Naive thymus-derived CD4-positive, alpha-beta T cell (primary cell): ENCODE results near the gene P3H3. TPM values are rescaled to one million over a fixed set of nuclear protein-coding genes. Genes with fewer than 3 reads are reported as not detected.
"Not testable (repeated sequence)": the region's sequence is repeated elsewhere in the genome, so short reads cannot be mapped to it uniquely, and the experiment has no call there.

Experiments
- ATAC-seq: fragments of 150-1000 bp; cut with Tn5 transposase; 2 replicates; pipeline ENCODE4 v1.10.0; 2021; ENCODE audit warnings: mild to moderate bottlenecking, moderate library complexity
- CTCF ChIA-PET: fragments of 350-600 bp; sonication (Branson Sonifier 250); formaldehyde crosslinking; loops from one replicate; lab custom pipeline; 2021; ENCODE audit warnings: antibody characterized with exemption; lab: Charles Lee
- POLR2A ChIA-PET: fragments of 350-600 bp; sonication (Branson Sonifier 250); formaldehyde crosslinking; loops from one replicate; lab custom pipeline; 2021; ENCODE audit warnings: antibody characterized with exemption, inconsistent platforms; lab: Charles Lee
- DNase-seq, 9 donors: peaks; one replicate each; pipeline versions ENCODE4 v3.0.0 to v3.0.0-alpha.2; 2020 to 2022; ENCODE audit warnings: mixed read lengths in 1 of 9
- H3K27ac ChIP-seq: one replicate; pipeline ENCODE4 v1.7.0; 2013; ENCODE audit warnings: mild to moderate bottlenecking, low read depth, low read length, moderate library complexity
- H3K27me3 ChIP-seq, 2 donors: one replicate each; pipeline ENCODE4 v1.7.0; 2013; ENCODE audit warnings: low read length in 2 of 2, mild to moderate bottlenecking in 2 of 2, moderate library complexity in 2 of 2; ENCODE audit not compliant: control insufficient read depth in 2 of 2, insufficient read depth in 2 of 2
- H3K36me3 ChIP-seq, 3 experiments: 1 replicate in 2 of 3; 2 replicates in 1 of 3; pipeline ENCODE4 v1.7.0; 2013; ENCODE audit warnings: low read length in 3 of 3, mild to moderate bottlenecking in 3 of 3, moderate library complexity in 1 of 3; ENCODE audit not compliant: insufficient read depth in 3 of 3, control insufficient read depth in 2 of 3
- H3K4me1 ChIP-seq, 2 donors: one replicate each; pipeline ENCODE4 v1.7.0; 2013; ENCODE audit warnings: low read length in 2 of 2, mild to moderate bottlenecking in 2 of 2, moderate library complexity in 1 of 2; ENCODE audit not compliant: control insufficient read depth in 2 of 2, insufficient read depth in 2 of 2
- H3K4me3 ChIP-seq: 2 replicates; pipeline ENCODE4 v1.7.0; 2013; ENCODE audit warnings: mild to moderate bottlenecking, low read length
- H3K9me3 ChIP-seq, 3 experiments: 1 replicate in 2 of 3; 2 replicates in 1 of 3; pipeline ENCODE4 v1.7.0; 2013; ENCODE audit warnings: low read length in 3 of 3; ENCODE audit not compliant: control insufficient read depth in 2 of 3
- H3K27ac Mint-ChIP-seq, 9 donors: one replicate each; pipeline ENCODE4 v1.8.0; 2020 to 2022; ENCODE audit warnings: mixed read lengths in 9 of 9, mild to moderate bottlenecking in 8 of 9, moderate library complexity in 5 of 9, inconsistent platforms in 2 of 9
- H3K27me3 Mint-ChIP-seq, 5 donors: one replicate each; pipeline ENCODE4 v1.8.0; 2021 to 2022; ENCODE audit warnings: mixed read lengths in 5 of 5, mild to moderate bottlenecking in 1 of 5
- H3K36me3 Mint-ChIP-seq, 5 donors: one replicate each; pipeline ENCODE4 v1.8.0; 2020 to 2022; ENCODE audit warnings: mixed read lengths in 5 of 5, mild to moderate bottlenecking in 3 of 5, inconsistent platforms in 1 of 5
- H3K4me1 Mint-ChIP-seq, 7 donors: one replicate each; pipeline ENCODE4 v1.8.0; 2020 to 2022; ENCODE audit warnings: mixed read lengths in 7 of 7, mild to moderate bottlenecking in 3 of 7, inconsistent platforms in 1 of 7
- H3K4me3 Mint-ChIP-seq, 10 donors: one replicate each; pipeline ENCODE4 v1.8.0; 2020 to 2022; ENCODE audit warnings: mild to moderate bottlenecking in 10 of 10, mixed read lengths in 10 of 10, moderate library complexity in 6 of 10, inconsistent platforms in 2 of 10
- H3K9me3 Mint-ChIP-seq, 11 donors: one replicate each; pipeline ENCODE4 v1.8.0; 2020 to 2022; ENCODE audit warnings: mixed read lengths in 11 of 11, mild to moderate bottlenecking in 4 of 11, inconsistent platforms in 1 of 11, moderate library complexity in 1 of 11
- intact Hi-C, 2 donors: fragments of 100-400 bp; cut with micrococcal nuclease; formaldehyde crosslinking; loops; one replicate each; pipeline ENCODE4 v1.15.1; 2023
- polyA plus RNA-seq, 2 donors: library from polyadenylated mRNA; unstranded; fragments of 300-500 nt; fragmentation: Illumina TruSeq; gene quantifications; one replicate each; pipeline ENCODE4 v1.2.3, GENCODE V29; 2021
- total RNA-seq, 6 experiments: library from RNA in 5 of 6; stranded (reverse) in 5 of 6; gene quantifications; 1 replicate in 5 of 6; 2 replicates in 1 of 6; pipeline ENCODE4 v1.2.3 and lab custom pipeline; 2021 to 2026

P3H3 gene
- total and polyA plus RNA-seq, 7 experiments from 2014 or later, result 1.5 to 18.2 (median 4.1) TPM

- H3K4me1 ChIP-seq, result peaks cover 39 to 42% of the 10 kb centered on the region in 2 donors
- no peaks in the 10 kb centered on the region for H3K9me3 ChIP-seq
- intact Hi-C loops, result loop anchor here (1.0 to 5.0 kb wide), 16 partner anchors 45 to 1828 kb away; partner anchors contain the start of genes C1R (in 2 of the 2), C12orf57 (in 1 of the 2), C1RL (in 1 of the 2) and ENO2 (in 1 of the 2)
- ATAC-seq (peak; percentile 16), DNase-seq (peak; percentile 72 to 89 (median 81))
- Mint-ChIP-seq H3K27ac (peak overlapping the region; percentile 74 to 90 (median 80)), H3K9me3 (no peaks in the 10 kb centered on the region), H3K27me3 (no peaks in the 10 kb centered on the region), H3K4me1 (peaks cover 36 to 59% (median 48%) of the 10 kb centered on the region in 7 donors), H3K4me3 (peak overlapping the region; percentile 87 to 93 (median 89)), H3K36me3 (peaks cover 0 to 52% (median 9%) of the 10 kb centered on the region in 5 donors)
- ChIA-PET CTCF (interaction anchor here (0.6 to 6.9 kb wide), 27 partner anchors 9 to 243 kb away, joined by 3 to 45 read pairs (median 4); partner anchors contain the start of genes C12orf57, C1RL, CDCA3 and ENO2), POLR2A (interaction anchor here (0.6 to 6.5 kb wide), 26 partner anchors 8 to 436 kb away, joined by 3 to 90 read pairs (median 4); partner anchors contain the start of genes C12orf57, CDCA3, MLF2 and P3H3)
- no peaks in the 10 kb centered on the region for H3K27me3 ChIP-seq
- peaks cover 0 to 43% (median 6%) of the 10 kb centered on the region in 3 experiments for H3K36me3 ChIP-seq
- H3K27ac ChIP-seq, result peak overlapping the region; percentile 82
- no peak overlapping the region for H3K4me3 ChIP-seq
Measured at GRCh38 chr12:6869049-6870021, 41.1 kb downstream of the P3H3 start.

GRCh38 chr12:6870304-6870703 is 42.1 kb downstream of the P3H3 start:
- not testable (repeated sequence) for H3K27me3 Mint-ChIP-seq, H3K9me3 Mint-ChIP-seq, H3K4me3 ChIP-seq, ATAC-seq, H3K9me3 ChIP-seq, DNase-seq, H3K27me3 ChIP-seq
- Mint-ChIP-seq H3K27ac (peak overlapping the region in 8 of 9 donors; percentile 40 to 94 (median 66)), H3K4me3 (peak overlapping the region in 8 of 10 donors; percentile 14 to 95 (median 60)), H3K4me1 (peaks cover 36 to 62% (median 53%) of the 10 kb centered on the region in 7 donors), H3K36me3 (peaks cover 0 to 49% (median 5%) of the 10 kb centered on the region in 5 donors)
- H3K4me1 ChIP-seq, result peaks cover 39 to 42% of the 10 kb centered on the region in 2 donors
- POLR2A ChIA-PET, result interaction anchor here (0.6 to 4.4 kb wide), 5 partner anchors 9 to 75 kb away, joined by 3 to 46 read pairs (median 4); partner anchors contain the start of genes C12orf57, RNU7-1 and USP5
- CTCF ChIA-PET, result interaction anchor here (0.5 to 6.9 kb wide), 12 partner anchors 15 to 238 kb away, joined by 3 to 45 read pairs (median 5); partner anchors contain the start of genes C12orf57, C1RL, CDCA3 and RNU7-1
- peak overlapping the region; percentile 77 for H3K27ac ChIP-seq
- peaks cover 3 to 33% (median 6%) of the 10 kb centered on the region in 3 experiments for H3K36me3 ChIP-seq
- intact Hi-C loops, result loop anchor here in 1 of 2 donors (5.0 kb wide), 2 partner anchors 378 to 1827 kb away; partner anchors contain the start of genes MRPL51, NCAPD2 and RIMKLB

GRCh38 chr12:6871052-6871957 is 43.1 kb downstream of the P3H3 start:
- no peak for ATAC-seq
- H3K27me3 Mint-ChIP-seq, result no peaks in the 10 kb centered on the region

GRCh38 chr12:6872073-6873048 is 44.2 kb downstream of the P3H3 start:
- DNase-seq, result peak; percentile 66 to 92 (median 79)
- H3K36me3 ChIP-seq, result peaks cover 3 to 32% (median 6%) of the 10 kb centered on the region in 3 experiments
- intact Hi-C loops, result loop anchor here (1.0 to 5.0 kb wide), 21 partner anchors 19 to 1825 kb away; partner anchors contain the start of genes EMG1 (in 2 of the 2), ENO2 (in 2 of the 2), LPCAT3 (in 2 of the 2) and LRRC23 (in 2 of the 2)
- peaks cover 35 to 36% of the 10 kb centered on the region in 2 donors for H3K4me1 ChIP-seq
- peak overlapping the region; percentile 77 for H3K27ac ChIP-seq
- ChIA-PET POLR2A (interaction anchor here (0.5 to 4.6 kb wide), 43 partner anchors 8 to 317 kb away, joined by 3 to 70 read pairs (median 4); partner anchors contain the start of genes C12orf57, CD4, CDCA3 and ENO2), CTCF (interaction anchor here (0.6 to 6.9 kb wide), 34 partner anchors 9 to 241 kb away, joined by 3 to 45 read pairs (median 4); partner anchors contain the start of genes C12orf57, C1RL, CDCA3 and LRRC23)
- H3K27me3 ChIP-seq, result no peaks in the 10 kb centered on the region
- H3K27me3 Mint-ChIP-seq, result no peaks in the 10 kb centered on the region
- H3K4me3 ChIP-seq, result peak overlapping the region; percentile 98
- peaks cover 0 to 48% (median 3%) of the 10 kb centered on the region in 5 donors for H3K36me3 Mint-ChIP-seq
- ATAC-seq, result peak; percentile 61
- H3K4me1 Mint-ChIP-seq, result peaks cover 37 to 62% (median 51%) of the 10 kb centered on the region in 7 donors
- peak overlapping the region; percentile 74 to 94 (median 88) for H3K27ac Mint-ChIP-seq
- H3K9me3 ChIP-seq, result no peaks in the 10 kb centered on the region
- H3K4me3 Mint-ChIP-seq, result peak overlapping the region; percentile 87 to 95 (median 91)
- H3K9me3 Mint-ChIP-seq, result no peaks in the 10 kb centered on the region

More at GRCh38 chr12:6871052-6871957, 43.1 kb downstream of the P3H3 start:
- Mint-ChIP-seq H3K27ac (peak overlapping the region; percentile 74 to 94 (median 88)), H3K4me3 (peak overlapping the region; percentile 87 to 95 (median 91)), H3K9me3 (no peaks in the 10 kb centered on the region), H3K36me3 (peaks cover 0 to 45% (median 3%) of the 10 kb centered on the region in 5 donors), H3K4me1 (peaks cover 37 to 62% (median 53%) of the 10 kb centered on the region in 7 donors)
- peak overlapping the region; percentile 77 for H3K27ac ChIP-seq
- no peaks in the 10 kb centered on the region for H3K27me3 ChIP-seq
- H3K9me3 ChIP-seq, result no peaks in the 10 kb centered on the region
- ChIA-PET CTCF (interaction anchor here (0.6 to 6.9 kb wide), 12 partner anchors 8 to 237 kb away, joined by 3 to 45 read pairs (median 12); partner anchors contain the start of genes C1RL, CDCA3 and USP5), POLR2A (interaction anchor here (0.5 to 4.6 kb wide), 10 partner anchors 17 to 148 kb away, joined by 3 to 70 read pairs (median 10); partner anchors contain the start of genes C12orf57, CDCA3, LPCAT3 and MLF2)
- peaks cover 39 to 42% of the 10 kb centered on the region in 2 donors for H3K4me1 ChIP-seq
- intact Hi-C loops, result loop anchor here in 1 of 2 donors (5.0 kb wide), 2 partner anchors 379 to 1826 kb away; partner anchors contain the start of genes MRPL51, NCAPD2 and RIMKLB
- peak in 1 of 9 donors; percentile 58 for DNase-seq
- peaks cover 3 to 32% (median 6%) of the 10 kb centered on the region in 3 experiments for H3K36me3 ChIP-seq
- H3K4me3 ChIP-seq, result peak overlapping the region; percentile 98
